Fibroblast of lung (primary cell): Measurements from ENCODE around the gene HECW1.

ENCODE experiments used
- EZH2 ChIP-seq: IDR thresholded peaks from 2 replicates; pipeline ENCODE4 v1.5.1; 2012; ENCODE audit warnings: low read length, control low read depth, mild to moderate bottlenecking; ENCODE audit errors: missing control alignments
- TF ChIP-seq, protein P1 (sequence below), 2 donors: IDR thresholded peaks in 1 of 2; conservative IDR thresholded peaks in 1 of 2; 1 replicate in 1 of 2; 2 replicates in 1 of 2; pipeline ENCODE4 v1.5.1; 2011 to 2012; ENCODE audit warnings: low read length in 2 of 2, control low read depth in 1 of 2, inconsistent platforms in 1 of 2, low read depth in 1 of 2, mild to moderate bottlenecking in 1 of 2

DNA sequence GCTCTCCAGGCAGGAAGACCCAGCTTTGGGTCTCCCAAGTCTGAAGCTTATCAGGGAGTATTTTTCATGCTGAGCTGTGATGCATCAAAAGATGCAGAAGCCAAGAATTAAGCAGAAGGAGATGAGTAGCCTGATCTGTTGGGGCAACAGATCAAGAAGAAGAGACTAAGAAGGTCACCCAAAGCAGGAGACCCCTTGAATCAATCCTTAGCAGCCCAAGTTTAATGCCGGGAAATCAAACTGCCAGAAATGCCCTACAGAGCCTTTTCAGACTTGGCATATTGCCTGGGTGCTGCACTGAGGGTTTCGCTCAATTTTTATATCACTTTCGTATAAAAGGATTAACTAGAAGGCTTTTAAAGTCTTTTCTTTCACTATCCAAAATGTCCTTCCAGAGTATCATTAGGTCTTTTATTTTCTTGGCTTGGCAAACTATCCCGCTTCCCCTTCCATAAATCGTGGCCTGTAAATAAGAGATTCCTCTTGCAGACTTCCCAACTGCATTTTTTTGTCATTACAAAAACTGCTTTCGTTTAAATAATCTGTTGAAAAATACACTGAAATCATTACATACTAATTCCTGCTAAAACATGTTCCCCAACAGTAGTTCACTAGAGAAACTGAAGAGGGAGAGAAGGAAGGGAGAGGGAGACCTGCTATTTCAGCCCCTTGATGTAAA, 421.5 kb downstream of the HECW1 start:
- TF ChIP-seq, protein P1, sequence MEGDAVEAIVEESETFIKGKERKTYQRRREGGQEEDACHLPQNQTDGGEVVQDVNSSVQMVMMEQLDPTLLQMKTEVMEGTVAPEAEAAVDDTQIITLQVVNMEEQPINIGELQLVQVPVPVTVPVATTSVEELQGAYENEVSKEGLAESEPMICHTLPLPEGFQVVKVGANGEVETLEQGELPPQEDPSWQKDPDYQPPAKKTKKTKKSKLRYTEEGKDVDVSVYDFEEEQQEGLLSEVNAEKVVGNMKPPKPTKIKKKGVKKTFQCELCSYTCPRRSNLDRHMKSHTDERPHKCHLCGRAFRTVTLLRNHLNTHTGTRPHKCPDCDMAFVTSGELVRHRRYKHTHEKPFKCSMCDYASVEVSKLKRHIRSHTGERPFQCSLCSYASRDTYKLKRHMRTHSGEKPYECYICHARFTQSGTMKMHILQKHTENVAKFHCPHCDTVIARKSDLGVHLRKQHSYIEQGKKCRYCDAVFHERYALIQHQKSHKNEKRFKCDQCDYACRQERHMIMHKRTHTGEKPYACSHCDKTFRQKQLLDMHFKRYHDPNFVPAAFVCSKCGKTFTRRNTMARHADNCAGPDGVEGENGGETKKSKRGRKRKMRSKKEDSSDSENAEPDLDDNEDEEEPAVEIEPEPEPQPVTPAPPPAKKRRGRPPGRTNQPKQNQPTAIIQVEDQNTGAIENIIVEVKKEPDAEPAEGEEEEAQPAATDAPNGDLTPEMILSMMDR (conservative IDR thresholded peaks at IDR 0.05 in 1 of 2, IDR thresholded peaks at IDR 0.05 in 1 of 2; ENCODE audit: low read depth in 1 of 2, low read length in 2 of 2) = peak in 1 of 2 donors; percentile 16
- no peak for TF ChIP-seq EZH2
